NT2/D1 (cell line): ENCODE results near the gene ARHGAP21.

Experiments used
- YY1 ChIP-seq: IDR thresholded peaks from 2 replicates; pipeline ENCODE4 v1.6.1; 2011; ENCODE audit not compliant: insufficient read length, insufficient read depth
- ZNF274 ChIP-seq: IDR thresholded peaks from 2 replicates; pipeline ENCODE4 v1.6.1; 2011; ENCODE audit warnings: mild to moderate bottlenecking, low read depth, low read length

- TF ChIP-seq YY1 (no peak), ZNF274 (no peak)
Measured at GRCh38 chr10:24597961-24598360, 125.7 kb downstream of the ARHGAP21 start.
